GM18951 (cell line): Measurements from ENCODE around the gene ANKRD9.

Source experiments
- POLR2A ChIP-seq: IDR thresholded peaks from 4 replicates; pipeline ENCODE4 v1.6.1; 2011; ENCODE audit warnings: mild to moderate bottlenecking; ENCODE audit not compliant: insufficient read length, insufficient read depth; ENCODE audit errors: extremely low read depth
- in situ Hi-C: fragments of 300-500 bp; cut with MboI; formaldehyde crosslinking; loops from one replicate; pipeline ENCODE4 v1.12.0; 2022; ENCODE audit warnings: low sequenced_read_pairs, mixed read lengths, inconsistent platforms; ENCODE audit not compliant: unreplicated experiment

ANKRD9 gene

DNA sequence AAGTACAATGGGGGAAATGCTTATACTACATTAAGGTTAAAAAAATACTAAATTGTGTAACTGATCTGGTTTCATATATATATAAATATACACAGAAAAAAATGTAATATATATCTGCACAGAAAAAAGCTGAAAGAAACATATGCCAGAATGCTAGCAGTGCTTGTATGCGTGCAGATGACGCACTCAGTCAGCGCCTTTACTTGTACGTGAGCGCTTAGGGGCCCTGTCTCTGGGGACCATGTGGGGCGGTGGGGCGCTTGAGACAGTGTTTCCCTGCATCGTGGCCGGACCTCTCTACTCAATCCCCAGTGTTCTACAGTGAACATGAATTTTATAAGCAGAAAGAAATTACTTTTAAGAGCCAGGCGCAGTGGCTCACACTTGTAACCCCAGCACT, 7.0 kb downstream of the ANKRD9 start:
- TF ChIP-seq POLR2A = no peak
- in situ Hi-C loops = no loop called here

GRCh38 chr14:102501751-102502315, 7.7 kb downstream of the ANKRD9 start:
- in situ Hi-C loops = no loop called here
- no peak for TF ChIP-seq POLR2A

DNA sequence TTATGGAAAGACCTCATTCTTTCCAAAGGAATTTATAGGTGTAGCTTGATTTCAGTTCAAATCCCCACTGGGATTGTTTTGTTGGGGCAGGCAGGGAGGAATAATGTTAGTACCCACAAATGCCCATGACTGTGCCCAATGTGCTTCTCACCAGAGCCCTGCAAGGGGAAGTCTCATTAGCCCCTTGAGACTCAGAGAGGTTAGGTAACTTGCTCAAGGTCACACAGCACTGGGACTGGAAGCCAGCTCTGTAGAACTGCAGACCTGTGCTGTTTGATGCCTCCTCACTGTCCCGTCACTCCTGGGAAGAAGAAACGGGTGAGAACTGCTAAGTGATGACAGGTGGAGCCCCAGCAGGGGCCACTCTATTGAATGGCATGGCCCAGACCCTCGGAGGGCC, 8.9 kb downstream of the ANKRD9 start:
- no peak for TF ChIP-seq POLR2A
- in situ Hi-C loops = no loop called here

GRCh38 chr14:102500158-102500662, 9.4 kb downstream of the ANKRD9 start:
- TF ChIP-seq POLR2A = no peak
- in situ Hi-C loops = no loop called here

- in situ Hi-C loops = no loop called here
- no peak for TF ChIP-seq POLR2A
These were observed 10.0 kb downstream of the ANKRD9 start for GRCh38 chr14:102499401-102500157.

DNA sequence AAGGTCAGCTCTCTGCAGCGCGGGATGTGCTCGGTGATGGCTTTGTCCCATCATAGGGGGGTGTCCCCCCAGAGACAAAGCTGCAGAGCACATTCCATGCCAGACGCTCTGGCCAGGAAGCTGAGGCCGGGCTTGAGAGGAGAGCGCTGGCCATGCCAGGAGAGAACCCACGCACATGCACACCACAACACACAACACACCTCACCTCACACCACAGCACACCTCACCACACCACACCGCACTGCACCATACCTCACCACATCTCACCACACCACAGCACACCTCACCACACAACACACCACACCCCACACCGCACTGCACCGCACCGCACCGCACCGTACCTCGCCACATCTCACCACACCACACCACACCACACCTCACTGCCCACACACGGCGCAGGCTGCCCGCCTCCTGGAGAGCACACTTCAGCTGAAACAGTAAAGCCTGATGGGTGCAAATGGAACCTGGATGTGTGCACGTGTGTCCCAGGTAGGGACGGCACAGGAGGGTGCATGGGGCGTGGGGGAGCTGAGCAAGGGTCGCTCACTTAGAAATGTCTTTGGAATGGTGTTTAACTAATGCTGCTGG, 10.8 kb downstream of the ANKRD9 start:
- in situ Hi-C loops = no loop called here
- TF ChIP-seq POLR2A = no peak

- in situ Hi-C loops = no loop called here
- no peak for TF ChIP-seq POLR2A
These were observed 11.4 kb downstream of the ANKRD9 start for GRCh38 chr14:102497998-102498677.

DNA sequence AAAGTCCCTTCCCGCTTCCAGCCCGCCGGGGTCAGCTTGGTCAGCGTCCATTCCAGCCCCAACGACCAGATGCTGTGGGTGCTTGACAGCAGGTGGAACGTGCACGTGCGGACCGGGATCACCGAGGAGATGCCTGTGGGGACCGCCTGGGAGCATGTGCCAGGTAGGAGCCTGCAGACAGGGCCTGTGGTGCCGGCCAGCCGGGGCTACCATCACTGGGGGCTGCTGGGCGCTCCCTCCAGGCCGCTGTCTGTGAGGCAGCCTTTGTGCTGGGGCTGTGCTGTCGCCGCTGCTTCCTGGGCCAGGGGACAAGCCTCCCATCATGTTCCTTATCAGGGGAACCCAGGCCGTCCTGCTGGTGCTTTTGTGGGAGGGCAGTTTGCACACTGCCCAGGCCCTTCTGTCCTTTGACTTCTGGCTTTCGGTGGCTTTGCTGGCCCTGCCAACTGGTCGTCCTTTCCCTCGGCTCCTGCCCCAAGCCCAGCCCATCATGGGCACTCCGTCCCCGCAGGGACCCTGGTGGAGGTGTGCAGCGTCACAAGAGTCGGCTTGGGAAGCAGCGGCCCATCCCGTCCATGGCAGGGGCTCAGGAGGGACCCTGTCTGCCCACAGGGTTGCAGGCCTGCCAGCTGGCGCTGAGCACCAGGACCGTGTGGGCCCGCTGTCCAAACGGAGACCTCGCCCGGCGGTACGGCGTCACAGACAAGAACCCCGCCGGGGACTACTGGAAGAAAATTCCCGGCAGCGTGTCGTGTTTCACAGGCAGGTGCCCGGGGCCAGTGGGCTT, 12.4 kb downstream of the ANKRD9 start:
- in situ Hi-C loops = no loop called here
- no peak for TF ChIP-seq POLR2A

GRCh38 chr14:102496331-102496691, 13.3 kb downstream of the ANKRD9 start:
- in situ Hi-C loops = no loop called here
- no peak for TF ChIP-seq POLR2A

DNA sequence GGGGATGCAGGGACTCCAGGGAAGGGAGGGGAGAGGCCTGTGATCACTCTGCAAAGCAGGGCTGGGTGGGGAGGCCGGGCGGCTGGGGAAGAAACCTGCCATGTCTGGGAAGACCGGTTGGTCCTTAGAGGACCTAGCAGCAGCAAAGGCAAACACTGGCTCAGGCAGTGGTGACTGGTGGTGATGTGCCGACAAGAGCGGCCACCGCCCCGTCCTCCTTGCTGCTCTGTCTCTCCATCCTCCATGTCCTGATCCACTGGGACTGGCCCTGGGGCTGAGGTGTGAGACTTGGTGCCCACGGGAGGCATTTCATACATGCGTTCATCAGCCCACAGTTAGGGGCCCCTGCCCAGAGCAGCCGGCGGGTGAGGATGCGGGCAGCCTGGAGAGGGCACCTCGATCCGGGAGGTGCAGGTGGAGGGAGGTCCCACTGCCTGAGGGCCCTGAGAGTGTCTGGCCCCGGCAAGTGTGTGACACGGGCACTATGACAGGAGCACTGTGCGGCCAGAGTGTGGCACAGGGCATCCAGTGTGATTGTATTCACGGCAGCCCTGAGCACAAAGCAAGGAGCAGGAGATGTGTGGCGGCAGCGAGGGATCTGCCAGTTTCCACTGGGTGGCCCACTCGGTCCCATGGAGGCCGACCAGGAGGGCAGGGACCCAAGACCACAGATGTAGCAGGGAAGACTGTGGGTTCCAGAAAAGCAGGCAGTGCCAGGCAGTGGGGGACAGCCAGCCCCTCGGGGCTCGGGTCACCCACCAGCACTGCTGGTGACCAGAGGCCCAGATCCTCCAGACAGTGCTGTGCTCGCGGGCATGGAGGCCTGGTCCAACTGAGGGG, 13.9 kb downstream of the ANKRD9 start:
- TF ChIP-seq POLR2A = no peak
- in situ Hi-C loops = no loop called here

GRCh38 chr14:102493585-102493984, 16.0 kb downstream of the ANKRD9 start:
- in situ Hi-C loops = no loop called here
- TF ChIP-seq POLR2A = no peak

DNA sequence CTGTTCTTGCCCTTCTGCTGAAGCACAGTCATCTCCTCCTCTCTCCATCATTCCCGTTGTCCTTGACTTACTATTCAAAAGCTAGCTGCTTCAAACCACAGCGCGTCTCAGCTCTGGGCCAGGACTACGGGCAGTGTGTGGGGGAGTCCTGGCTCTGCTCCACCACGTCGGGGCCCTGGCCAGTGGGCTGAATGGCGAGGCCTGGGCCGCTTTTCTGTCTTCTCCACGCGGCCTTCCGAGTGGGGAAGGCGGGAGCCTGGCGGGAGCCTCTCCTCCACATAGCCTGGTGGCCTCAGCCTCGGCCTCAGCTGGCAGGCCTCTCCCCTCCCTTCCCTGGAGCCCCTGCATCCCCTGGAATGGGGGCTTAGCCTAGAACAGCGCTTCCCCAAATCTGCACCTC, 16.5 kb downstream of the ANKRD9 start:
- no peak for TF ChIP-seq POLR2A
- in situ Hi-C loops = no loop called here
